ENCODE results near the gene APBB2.

The APBB2 gene

GRCh38 chr4:41217020-41217333 is 2.6 kb upstream of the APBB2 start:
- intact Hi-C loops (cut with DNase I): loop anchor here (5.0 kb wide), 2 partner anchors 40 to 480 kb away; partner anchors contain the start of gene UCHL1
- DNase-seq: no peak

GRCh38 chr4:41216294-41217019 is 2.1 kb upstream of the APBB2 start:
- intact Hi-C loops (cut with DNase I): loop anchor here (5.0 kb wide), 2 partner anchors 41 to 479 kb away; partner anchors contain the start of gene UCHL1

GRCh38 chr4:41215969-41216293 is 1.6 kb upstream of the APBB2 start:
- intact Hi-C loops (cut with DNase I): loop anchor here (5.0 kb wide), 2 partner anchors 41 to 479 kb away; partner anchors contain the start of gene UCHL1
- DNase-seq: no peak

More at GRCh38 chr4:41216294-41217019, 2.1 kb upstream of the APBB2 start:
- peak; percentile 42 to 94 (median 66) for DNase-seq

- intact Hi-C loops (cut with DNase I): loop anchor here (5.0 kb wide), 2 partner anchors 42 to 478 kb away; partner anchors contain the start of gene UCHL1
- DNase-seq: no peak
Observed at GRCh38 chr4:41215155-41215554, 813 bp upstream of the APBB2 start.

GRCh38 chr4:41214825-41215146 is 444 bp upstream of the APBB2 start:
- intact Hi-C loops (cut with DNase I): loop anchor here (1.0 to 5.0 kb wide), 6 partner anchors 43 to 477 kb away; partner anchors contain the start of gene UCHL1
- DNase-seq: no peak

GRCh38 chr4:41213625-41214135 is 662 bp downstream of the APBB2 start:
- intact Hi-C loops (cut with DNase I): loop anchor here (1.0 to 5.0 kb wide), 4 partner anchors 66 to 286 kb away; no protein-coding TSS in a partner anchor
- peak in 8 of 10 donors; percentile 23 to 84 (median 40) for DNase-seq

GRCh38 chr4:41212616-41213203 is 1.6 kb downstream of the APBB2 start:
- intact Hi-C loops (cut with DNase I): loop anchor here (5.0 kb wide), 2 partner anchors 65 to 140 kb away; no protein-coding TSS in a partner anchor
- DNase-seq: peak in 5 of 10 donors; percentile 34 to 84 (median 46)

GRCh38 chr4:41211951-41212615 is 2.3 kb downstream of the APBB2 start:
- DNase-seq: no peak
- intact Hi-C loops (cut with DNase I): loop anchor here (5.0 kb wide), 2 partner anchors 65 to 140 kb away; no protein-coding TSS in a partner anchor

- intact Hi-C loops (cut with DNase I): loop anchor here (5.0 kb wide), 2 partner anchors 63 to 138 kb away; no protein-coding TSS in a partner anchor
- DNase-seq: no peak
Observed at GRCh38 chr4:41209901-41210300, 4.4 kb downstream of the APBB2 start.

- peak in 1 of 10 donors; percentile 34 for DNase-seq
- intact Hi-C loops (cut with DNase I): no loop called here
Observed at GRCh38 chr4:41209187-41209586, 5.2 kb downstream of the APBB2 start.

GRCh38 chr4:41207291-41207831 is 7.0 kb downstream of the APBB2 start:
- intact Hi-C loops (cut with DNase I): no loop called here
- no peak for DNase-seq

- intact Hi-C loops (cut with DNase I): no loop called here
- no peak for DNase-seq
Observed at GRCh38 chr4:41205854-41206460, 8.4 kb downstream of the APBB2 start.

- intact Hi-C loops (cut with DNase I): no loop called here
- DNase-seq: no peak
Observed at GRCh38 chr4:41205130-41205529, 9.2 kb downstream of the APBB2 start.

GRCh38 chr4:41204400-41204978 is 9.9 kb downstream of the APBB2 start:
- no peak for DNase-seq
- intact Hi-C loops (cut with DNase I): no loop called here

GRCh38 chr4:41203841-41204240 is 10.5 kb downstream of the APBB2 start:
- intact Hi-C loops (cut with DNase I): no loop called here

GRCh38 chr4:41202820-41203568 is 11.3 kb downstream of the APBB2 start:
- DNase-seq: no peak
- intact Hi-C loops (cut with DNase I): no loop called here

More at GRCh38 chr4:41203841-41204240, 10.5 kb downstream of the APBB2 start:
- DNase-seq: no peak

GRCh38 chr4:41202356-41202755 is 12.0 kb downstream of the APBB2 start:
- no peak for DNase-seq
- intact Hi-C loops (cut with DNase I): no loop called here

- DNase-seq: no peak
- intact Hi-C loops (cut with DNase I): no loop called here
Observed at GRCh38 chr4:41200486-41201017, 13.8 kb downstream of the APBB2 start.

- no peak for DNase-seq
- intact Hi-C loops (cut with DNase I): no loop called here
Observed at GRCh38 chr4:41199788-41200187, 14.6 kb downstream of the APBB2 start.
